CD14-positive monocyte (primary cell): ENCODE results near the gene TSHZ2. TPM values are rescaled to one million over a fixed set of nuclear protein-coding genes. Genes with fewer than 3 reads are reported as not detected.

Experiments used
- DNase-seq, 3 donors: peaks; one replicate each; pipeline ENCODE4 v3.0.0-alpha.2; 2011 to 2022
- H2AFZ ChIP-seq: 2 replicates; pipeline ENCODE4 v1.6.0; 2012; ENCODE audit warnings: mild to moderate bottlenecking, low read depth, low read length, inconsistent platforms; ENCODE audit not compliant: insufficient read depth, poor library complexity, severe bottlenecking
- H3K27ac ChIP-seq, 2 donors: 1 replicate in 1 of 2; 2 replicates in 1 of 2; pipeline ENCODE4 v1.5.1; 2012 to 2013; ENCODE audit warnings: low read length in 2 of 2, control low read depth in 1 of 2, inconsistent platforms in 1 of 2, low read depth in 1 of 2, mild to moderate bottlenecking in 1 of 2
- H3K27me3 ChIP-seq, 2 donors: one replicate each; pipeline versions ENCODE4 v1.6.0 to v1.6.1; 2011 to 2013; ENCODE audit warnings: low read length in 2 of 2; ENCODE audit not compliant: control insufficient read depth in 2 of 2, insufficient read depth in 2 of 2
- H3K36me3 ChIP-seq, 2 donors: replicated peaks in 1 of 2; 1 replicate in 1 of 2; 2 replicates in 1 of 2; pipeline versions ENCODE4 v1.5.1 to v1.6.1; 2012 to 2013; ENCODE audit warnings: low read length in 2 of 2, control low read depth in 1 of 2, inconsistent platforms in 1 of 2, mild to moderate bottlenecking in 1 of 2; ENCODE audit not compliant: insufficient read depth in 2 of 2, control insufficient read depth in 1 of 2
- H3K4me1 ChIP-seq, 2 donors: 1 replicate in 1 of 2; 2 replicates in 1 of 2; pipeline versions ENCODE4 v1.5.1 to v1.6.1; 2012 to 2013; ENCODE audit warnings: low read length in 2 of 2, control low read depth in 1 of 2, inconsistent platforms in 1 of 2, mild to moderate bottlenecking in 1 of 2, moderate library complexity in 1 of 2; ENCODE audit not compliant: insufficient read depth in 2 of 2, control insufficient read depth in 1 of 2
- H3K4me2 ChIP-seq: replicated peaks from 2 replicates; pipeline ENCODE3; 2012; ENCODE audit warnings: low read length, moderate library complexity, mild to moderate bottlenecking; ENCODE audit not compliant: poor library complexity, severe bottlenecking; ENCODE audit errors: extremely low read depth
- H3K4me3 ChIP-seq, 3 experiments: fragments of 200-600 bp in 1 of 3; sonication (generic) in 1 of 3; replicated peaks in 1 of 3; 1 replicate in 2 of 3; 2 replicates in 1 of 3; pipeline ENCODE4 v1.5.1; 2011 to 2013; ENCODE audit warnings: low read length in 3 of 3, mild to moderate bottlenecking in 3 of 3, control low read depth in 2 of 3, low read depth in 2 of 3, inconsistent platforms in 1 of 3, moderate library complexity in 1 of 3
- H3K79me2 ChIP-seq: 2 replicates; pipeline ENCODE4 v1.6.0; 2012; ENCODE audit warnings: mild to moderate bottlenecking, control low read depth, inconsistent platforms, low read length, moderate library complexity; ENCODE audit not compliant: insufficient read depth
- H3K9ac ChIP-seq: 2 replicates; pipeline ENCODE4 v1.6.0; 2017; ENCODE audit warnings: low read length, mild to moderate bottlenecking; ENCODE audit not compliant: insufficient read depth, poor library complexity, severe bottlenecking
- H3K9me3 ChIP-seq, 2 donors: replicated peaks in 1 of 2; 1 replicate in 1 of 2; 2 replicates in 1 of 2; pipeline versions ENCODE4 v1.5.1 to v1.6.1; 2012 to 2013; ENCODE audit warnings: low read length in 2 of 2, control low read depth in 1 of 2; ENCODE audit not compliant: control insufficient read depth in 1 of 2, insufficient read depth in 1 of 2
- H4K20me1 ChIP-seq: 2 replicates; pipeline ENCODE4 v1.6.0; 2012; ENCODE audit warnings: mild to moderate bottlenecking, low read length, control low read depth, moderate library complexity; ENCODE audit not compliant: insufficient read depth
- H3K27ac Mint-ChIP-seq, 7 donors: one replicate each; pipeline ENCODE4 v1.8.0; 2020; ENCODE audit warnings: mild to moderate bottlenecking in 7 of 7, mixed read lengths in 7 of 7, moderate library complexity in 6 of 7, inconsistent platforms in 2 of 7
- H3K27me3 Mint-ChIP-seq, 3 donors: one replicate each; pipeline ENCODE4 v1.8.0; 2021 to 2022; ENCODE audit warnings: low read depth in 3 of 3, mild to moderate bottlenecking in 3 of 3, mixed read lengths in 3 of 3, moderate library complexity in 3 of 3, inconsistent platforms in 1 of 3
- H3K36me3 Mint-ChIP-seq, 2 donors: one replicate each; pipeline ENCODE4 v1.8.0; 2020; ENCODE audit warnings: mixed read lengths in 2 of 2, inconsistent platforms in 1 of 2, mild to moderate bottlenecking in 1 of 2
- H3K4me1 Mint-ChIP-seq: one replicate; pipeline ENCODE4 v1.8.0; 2020; ENCODE audit warnings: mild to moderate bottlenecking, mixed read lengths
- H3K4me3 Mint-ChIP-seq, 2 donors: one replicate each; pipeline ENCODE4 v1.8.0; 2020; ENCODE audit warnings: mild to moderate bottlenecking in 2 of 2, mixed read lengths in 2 of 2, moderate library complexity in 1 of 2
- H3K9me3 Mint-ChIP-seq, 7 donors: one replicate each; pipeline ENCODE4 v1.8.0; 2020 to 2022; ENCODE audit warnings: mixed read lengths in 7 of 7, mild to moderate bottlenecking in 6 of 7, moderate library complexity in 6 of 7, inconsistent platforms in 2 of 7
- WGBS: methylation state at CpG from one replicate; pipeline ENCODE4 v1.1.5; 2013; ENCODE audit warnings: missing lambda C conversion rate; ENCODE audit not compliant: insufficient coverage; 5-methylcytosine and 5-hydroxymethylcytosine counted together
- intact Hi-C, 2 donors: fragments of 100-400 bp; cut with micrococcal nuclease; formaldehyde crosslinking; loops; one replicate each; pipeline versions ENCODE4 v1.15.0 to v1.15.1; 2023
- polyA plus RNA-seq, 3 donors: library from polyadenylated mRNA; depleted of rRNA in 1 of 3; unstranded in 2 of 3; stranded (reverse) in 1 of 3; fragments of 300-500 nt in 2 of 3; fragments of >200 nt in 1 of 3; fragmentation: Illumina TruSeq in 2 of 3; gene quantifications; 1 replicate in 2 of 3; 2 replicates in 1 of 3; pipeline ENCODE4 v1.2.3, GENCODE V29; 2012 to 2021
- TF ChIP-seq, protein P1 (sequence below): fragments of 200-600 bp; IDR thresholded peaks from one replicate; pipeline ENCODE4 v1.8.0; 2022; ENCODE audit warnings: antibody characterized with exemption, mild to moderate bottlenecking

TSHZ2 gene
- polyA plus RNA-seq, 3 donors = not detected

DNA sequence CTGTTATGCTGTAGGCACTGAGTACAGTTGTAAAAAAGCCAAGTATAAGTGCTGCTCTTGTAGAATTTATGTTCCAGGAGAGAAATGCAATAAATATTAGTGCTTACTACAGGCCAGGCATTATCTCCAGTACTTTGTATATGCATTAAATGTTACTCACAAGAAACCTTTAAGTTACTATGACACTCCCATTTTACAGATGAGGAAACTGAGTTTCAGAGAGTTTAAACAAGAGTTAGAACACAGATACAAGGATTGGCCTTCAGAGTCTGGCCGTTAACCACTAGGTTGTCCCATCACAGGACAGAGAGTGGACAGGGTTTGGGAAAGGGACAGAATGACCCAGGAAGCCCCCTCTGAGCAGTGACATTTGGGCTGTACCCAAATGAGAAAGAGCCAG lies 347.0 kb downstream of the TSHZ2 start:
- Mint-ChIP-seq H3K36me3 (no peaks in the 10 kb centered on the region), H3K27me3 (peaks cover 2 to 7% (median 5%) of the 10 kb centered on the region in 3 donors), H3K4me3 (no peak overlapping the region), H3K27ac (no peak overlapping the region), H3K4me1 (no peaks in the 10 kb centered on the region), H3K9me3 (peaks cover 0 to 8% (median 0%) of the 10 kb centered on the region in 7 donors)
- TF ChIP-seq, protein P1, sequence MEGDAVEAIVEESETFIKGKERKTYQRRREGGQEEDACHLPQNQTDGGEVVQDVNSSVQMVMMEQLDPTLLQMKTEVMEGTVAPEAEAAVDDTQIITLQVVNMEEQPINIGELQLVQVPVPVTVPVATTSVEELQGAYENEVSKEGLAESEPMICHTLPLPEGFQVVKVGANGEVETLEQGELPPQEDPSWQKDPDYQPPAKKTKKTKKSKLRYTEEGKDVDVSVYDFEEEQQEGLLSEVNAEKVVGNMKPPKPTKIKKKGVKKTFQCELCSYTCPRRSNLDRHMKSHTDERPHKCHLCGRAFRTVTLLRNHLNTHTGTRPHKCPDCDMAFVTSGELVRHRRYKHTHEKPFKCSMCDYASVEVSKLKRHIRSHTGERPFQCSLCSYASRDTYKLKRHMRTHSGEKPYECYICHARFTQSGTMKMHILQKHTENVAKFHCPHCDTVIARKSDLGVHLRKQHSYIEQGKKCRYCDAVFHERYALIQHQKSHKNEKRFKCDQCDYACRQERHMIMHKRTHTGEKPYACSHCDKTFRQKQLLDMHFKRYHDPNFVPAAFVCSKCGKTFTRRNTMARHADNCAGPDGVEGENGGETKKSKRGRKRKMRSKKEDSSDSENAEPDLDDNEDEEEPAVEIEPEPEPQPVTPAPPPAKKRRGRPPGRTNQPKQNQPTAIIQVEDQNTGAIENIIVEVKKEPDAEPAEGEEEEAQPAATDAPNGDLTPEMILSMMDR = no peak
- H3K27ac ChIP-seq = no peak overlapping the region
- no peak overlapping the region for H3K4me2 ChIP-seq
- WGBS = 90% methylated on average over 1 of the region's 1 CpG
- H3K9me3 ChIP-seq = no peaks in the 10 kb centered on the region
- H3K79me2 ChIP-seq = no peaks in the 10 kb centered on the region
- H3K27me3 ChIP-seq = no peaks in the 10 kb centered on the region
- H3K36me3 ChIP-seq = no peaks in the 10 kb centered on the region
- intact Hi-C loops = no loop called here
- no peak overlapping the region for H2AFZ ChIP-seq
- H4K20me1 ChIP-seq = no peaks in the 10 kb centered on the region
- DNase-seq = no peak
- H3K4me1 ChIP-seq = no peaks in the 10 kb centered on the region
- no peak overlapping the region for H3K9ac ChIP-seq
- no peak overlapping the region for H3K4me3 ChIP-seq

DNA sequence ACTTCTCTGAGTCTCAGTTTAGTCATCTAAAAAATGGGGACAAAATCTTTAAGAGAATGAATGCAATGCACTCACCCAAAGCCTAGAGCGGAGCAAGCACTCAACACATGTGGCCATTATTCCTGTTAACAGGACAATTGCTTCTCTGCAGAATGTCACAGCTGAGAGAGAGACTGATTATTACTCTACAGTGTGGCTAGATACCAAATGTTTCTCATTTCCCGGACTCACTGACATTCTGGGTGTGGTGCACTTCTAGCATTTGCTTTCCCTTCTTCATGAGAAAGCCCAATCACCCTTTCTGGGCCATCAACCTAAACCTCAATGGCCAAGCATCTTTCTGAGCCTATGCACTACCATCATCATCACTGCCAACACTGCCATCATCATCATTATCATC lies 347.6 kb downstream of the TSHZ2 start:
- no peak for DNase-seq
- H3K79me2 ChIP-seq = no peaks in the 10 kb centered on the region
- Mint-ChIP-seq H3K4me1 (no peaks in the 10 kb centered on the region), H3K27me3 (peaks cover 3 to 7% (median 5%) of the 10 kb centered on the region in 3 donors), H3K9me3 (peaks cover 0 to 8% (median 0%) of the 10 kb centered on the region in 7 donors), H3K36me3 (no peaks in the 10 kb centered on the region), H3K27ac (no peak overlapping the region), H3K4me3 (no peak overlapping the region)
- no peaks in the 10 kb centered on the region for H3K4me1 ChIP-seq
- H3K4me3 ChIP-seq = no peak overlapping the region
- no peak overlapping the region for H3K9ac ChIP-seq
- H3K27ac ChIP-seq = no peak overlapping the region
- TF ChIP-seq, protein P1 = no peak
- H3K4me2 ChIP-seq = no peak overlapping the region
- no peak overlapping the region for H2AFZ ChIP-seq
- intact Hi-C loops = no loop called here
- H3K27me3 ChIP-seq = no peaks in the 10 kb centered on the region
- H3K36me3 ChIP-seq = no peaks in the 10 kb centered on the region
- WGBS = 80% methylated on average over 1 of the region's 2 CpGs
- H4K20me1 ChIP-seq = no peaks in the 10 kb centered on the region
- no peaks in the 10 kb centered on the region for H3K9me3 ChIP-seq
